Uterus (tissue), 4 donors: ENCODE measurements around the gene COL28A1. TPM values are rescaled to one million over a fixed set of nuclear protein-coding genes. Genes with fewer than 3 reads are reported as not detected.

Experiments used
- DNase-seq, 2 donors: peaks; one replicate each; pipeline ENCODE4 v3.0.0-alpha.2; 2019 to 2020
- H3K27ac ChIP-seq, 2 donors: fragments of 200-600 bp; sonication (generic); 1 replicate in 1 of 2; 2 replicates in 1 of 2; pipeline ENCODE4 v1.5.1; 2016 to 2018
- H3K27me3 ChIP-seq, 2 donors: fragments of 200-600 bp; sonication (generic); one replicate each; pipeline ENCODE4 v1.5.1; 2018 to 2019; ENCODE audit warnings: control low read depth in 1 of 2
- H3K36me3 ChIP-seq, 2 donors: fragments of 200-600 bp; sonication (generic); one replicate each; pipeline ENCODE4 v1.5.1; 2019; ENCODE audit warnings: control low read depth in 1 of 2
- H3K4me1 ChIP-seq, 2 donors: fragments of 200-600 bp; sonication (generic); one replicate each; pipeline ENCODE4 v1.5.1; 2018 to 2019; ENCODE audit warnings: control low read depth in 1 of 2
- H3K4me3 ChIP-seq, 2 donors: fragments of 200-600 bp; sonication (generic); 1 replicate in 1 of 2; 2 replicates in 1 of 2; pipeline ENCODE4 v1.5.1; 2018 to 2019; ENCODE audit warnings: mild to moderate bottlenecking in 1 of 2
- H3K9me3 ChIP-seq, 2 donors: fragments of 200-600 bp; sonication (generic); one replicate each; pipeline ENCODE4 v1.5.1; 2019; ENCODE audit warnings: control low read depth in 1 of 2
- POLR2A ChIP-seq, 2 donors: fragments of 450-650 bp; IDR thresholded peaks; one replicate each; pipeline ENCODE4 v1.6.1; 2016; ENCODE audit warnings: antibody characterized with exemption in 2 of 2, mild to moderate bottlenecking in 1 of 2, moderate library complexity in 1 of 2
- intact Hi-C: fragments of 100-400 bp; cut with DNase I; formaldehyde crosslinking; loops from one replicate; pipeline ENCODE4 v1.15.1; 2023; ENCODE audit warnings: low total_unique reads
- total RNA-seq, 4 donors: library from RNA; depleted of rRNA in 3 of 4; stranded (reverse); fragments of >200 nt in 3 of 4; gene quantifications; one replicate each; pipeline versions ENCODE4 v1.1.0 to v1.2.4, GENCODE V29; 2014 to 2023
- TF ChIP-seq, protein P1 (sequence below), 4 experiments: fragments of 200-600 bp in 2 of 4; fragments of 450-650 bp in 2 of 4; sonication (generic) in 2 of 4; IDR thresholded peaks; one replicate each; pipeline ENCODE4 v1.5.1; 2016 to 2019; ENCODE audit warnings: antibody characterized with exemption in 4 of 4, mild to moderate bottlenecking in 2 of 4, moderate library complexity in 1 of 4
- donor health status: DM: yes; HTN: yes; CAD: no.

Gene COL28A1
- total RNA-seq, 4 donors from 2014 or later, result 0.26 to 6.8 (median 1.7) TPM

DNA sequence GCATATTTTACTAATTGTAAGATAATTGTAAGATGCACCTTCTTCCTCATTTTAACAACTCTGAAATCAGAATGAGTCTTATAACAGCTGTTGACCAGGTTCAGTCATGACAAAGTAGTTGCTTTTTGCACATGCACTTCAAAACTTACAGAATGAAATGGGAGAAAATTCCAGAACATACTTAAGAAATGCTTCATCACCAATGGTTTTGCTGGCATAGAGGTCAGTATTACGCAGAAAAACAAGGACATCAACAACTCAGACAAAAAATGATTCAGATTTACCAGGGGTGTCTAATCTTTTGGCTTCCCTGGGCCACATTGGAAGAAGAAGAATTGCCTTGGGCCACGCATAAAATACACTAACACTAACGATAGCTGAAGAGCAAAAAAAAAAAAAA, 13.3 kb downstream of the COL28A1 start:
- Histone ChIP-seq H3K27ac (no peak overlapping the region), H3K9me3 (no peaks in the 10 kb centered on the region), H3K36me3 (no peaks in the 10 kb centered on the region), H3K4me1 (peaks cover 0 to 6% of the 10 kb centered on the region in 2 donors), H3K27me3 (no peaks in the 10 kb centered on the region), H3K4me3 (no peak overlapping the region)
- no peak for DNase-seq
- intact Hi-C loops, result no loop called here
- TF ChIP-seq, protein P1, sequence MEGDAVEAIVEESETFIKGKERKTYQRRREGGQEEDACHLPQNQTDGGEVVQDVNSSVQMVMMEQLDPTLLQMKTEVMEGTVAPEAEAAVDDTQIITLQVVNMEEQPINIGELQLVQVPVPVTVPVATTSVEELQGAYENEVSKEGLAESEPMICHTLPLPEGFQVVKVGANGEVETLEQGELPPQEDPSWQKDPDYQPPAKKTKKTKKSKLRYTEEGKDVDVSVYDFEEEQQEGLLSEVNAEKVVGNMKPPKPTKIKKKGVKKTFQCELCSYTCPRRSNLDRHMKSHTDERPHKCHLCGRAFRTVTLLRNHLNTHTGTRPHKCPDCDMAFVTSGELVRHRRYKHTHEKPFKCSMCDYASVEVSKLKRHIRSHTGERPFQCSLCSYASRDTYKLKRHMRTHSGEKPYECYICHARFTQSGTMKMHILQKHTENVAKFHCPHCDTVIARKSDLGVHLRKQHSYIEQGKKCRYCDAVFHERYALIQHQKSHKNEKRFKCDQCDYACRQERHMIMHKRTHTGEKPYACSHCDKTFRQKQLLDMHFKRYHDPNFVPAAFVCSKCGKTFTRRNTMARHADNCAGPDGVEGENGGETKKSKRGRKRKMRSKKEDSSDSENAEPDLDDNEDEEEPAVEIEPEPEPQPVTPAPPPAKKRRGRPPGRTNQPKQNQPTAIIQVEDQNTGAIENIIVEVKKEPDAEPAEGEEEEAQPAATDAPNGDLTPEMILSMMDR (IDR thresholded peaks at IDR 0.05), result no peak
- TF ChIP-seq POLR2A (IDR thresholded peaks at IDR 0.05), result no peak

DNA sequence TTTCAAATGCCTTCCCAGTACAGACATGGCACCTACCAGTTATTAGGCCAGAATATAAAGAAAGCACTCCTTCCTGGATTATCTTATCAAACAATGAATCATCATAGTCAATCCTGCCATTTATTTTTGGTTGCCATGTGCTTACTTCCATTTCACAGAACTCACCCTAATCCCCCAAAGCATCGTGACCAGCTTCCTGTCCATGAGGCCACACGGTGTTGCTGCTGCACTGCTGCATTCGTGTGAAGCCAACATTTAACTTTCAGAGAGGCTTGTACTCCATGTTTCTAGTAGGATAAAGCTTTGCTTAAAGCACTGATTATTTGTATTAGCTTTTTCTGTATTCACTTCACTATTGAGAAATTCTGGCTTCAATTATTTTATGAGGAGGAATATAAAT, 14.4 kb downstream of the COL28A1 start:
- TF ChIP-seq, protein P1 (IDR thresholded peaks at IDR 0.05), result no peak
- no peak for TF ChIP-seq POLR2A (IDR thresholded peaks at IDR 0.05)
- DNase-seq, result no peak
- Histone ChIP-seq H3K36me3 (no peaks in the 10 kb centered on the region), H3K9me3 (no peaks in the 10 kb centered on the region), H3K4me1 (peaks cover 0 to 6% of the 10 kb centered on the region in 2 donors), H3K4me3 (no peak overlapping the region), H3K27ac (no peak overlapping the region), H3K27me3 (no peaks in the 10 kb centered on the region)
- intact Hi-C loops, result no loop called here

DNA sequence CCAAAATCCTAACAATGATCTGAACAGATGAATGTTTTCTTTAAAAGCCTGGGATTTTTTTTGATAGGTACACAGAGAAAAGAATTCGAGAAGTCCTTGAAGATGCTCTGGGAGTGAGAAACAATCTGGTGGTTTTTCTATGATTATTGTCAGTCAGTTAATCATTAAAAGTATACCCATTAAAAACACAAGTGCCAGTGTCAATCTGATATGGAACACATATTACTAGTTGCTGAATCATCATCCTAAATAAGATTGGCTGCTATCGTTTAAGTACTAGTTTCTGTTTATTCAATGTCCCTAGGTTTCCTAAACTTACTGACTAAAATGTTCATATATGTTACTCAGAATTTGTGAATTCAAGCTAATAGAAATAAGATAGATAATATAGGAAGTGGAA, 16.1 kb downstream of the COL28A1 start:
- Histone ChIP-seq H3K9me3 (no peaks in the 10 kb centered on the region), H3K27me3 (no peaks in the 10 kb centered on the region), H3K27ac (no peak overlapping the region), H3K4me1 (peaks cover 0 to 6% of the 10 kb centered on the region in 2 donors), H3K4me3 (no peak overlapping the region), H3K36me3 (no peaks in the 10 kb centered on the region)
- intact Hi-C loops, result no loop called here
- TF ChIP-seq, protein P1 (IDR thresholded peaks at IDR 0.05), result no peak
- TF ChIP-seq POLR2A (IDR thresholded peaks at IDR 0.05), result no peak
- DNase-seq, result no peak

DNA sequence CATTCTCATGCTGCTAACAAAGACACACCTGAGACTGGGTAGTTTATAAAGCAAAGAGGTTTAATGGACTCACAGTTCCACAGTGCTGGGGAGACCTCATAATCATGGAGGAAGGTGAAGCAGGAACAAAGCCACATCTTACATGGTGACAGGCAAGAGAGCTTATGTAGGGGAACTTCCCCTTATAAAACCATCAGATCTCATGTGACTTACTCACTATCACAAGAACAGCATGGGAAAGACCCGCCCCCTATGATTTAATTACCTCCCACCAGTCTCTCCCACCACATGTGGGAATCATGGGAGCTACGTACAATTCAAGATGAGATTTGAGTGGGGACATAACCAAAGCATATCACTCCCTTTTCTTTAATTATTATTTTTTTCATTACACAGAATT, 16.6 kb downstream of the COL28A1 start:
- Histone ChIP-seq H3K27me3 (no peaks in the 10 kb centered on the region), H3K4me1 (peaks cover 0 to 6% of the 10 kb centered on the region in 2 donors), H3K36me3 (no peaks in the 10 kb centered on the region), H3K27ac (no peak overlapping the region), H3K9me3 (no peaks in the 10 kb centered on the region), H3K4me3 (no peak overlapping the region)
- intact Hi-C loops, result no loop called here
- TF ChIP-seq, protein P1 (IDR thresholded peaks at IDR 0.05), result no peak
- TF ChIP-seq POLR2A (IDR thresholded peaks at IDR 0.05), result no peak
- no peak for DNase-seq

DNA sequence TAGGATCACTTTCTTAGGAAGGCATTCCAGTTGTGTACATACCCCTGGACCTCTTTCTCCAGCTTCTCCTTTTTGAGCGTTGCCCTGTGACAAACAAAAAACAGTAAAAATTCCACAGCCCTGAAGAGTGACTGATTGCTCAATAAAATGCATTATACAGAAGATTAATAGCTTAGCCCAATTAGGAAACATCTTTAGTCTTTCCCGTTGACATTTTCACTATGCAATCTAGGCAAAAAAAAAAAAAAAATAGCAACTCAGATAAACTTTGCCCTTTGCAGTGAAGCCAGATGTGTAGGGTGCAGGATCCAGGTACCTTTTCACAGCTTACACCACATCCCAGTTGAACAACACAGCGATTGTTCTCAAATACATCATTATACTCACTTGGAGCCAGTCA, 17.9 kb downstream of the COL28A1 start:
- DNase-seq, result no peak

More for the DNA sequence above, 17.9 kb downstream of the COL28A1 start:
- Histone ChIP-seq H3K4me3 (no peak overlapping the region), H3K9me3 (no peaks in the 10 kb centered on the region), H3K36me3 (no peaks in the 10 kb centered on the region), H3K27me3 (no peaks in the 10 kb centered on the region), H3K4me1 (peaks cover 0 to 6% of the 10 kb centered on the region in 2 donors), H3K27ac (no peak overlapping the region)
- no peak for TF ChIP-seq POLR2A (IDR thresholded peaks at IDR 0.05)
- TF ChIP-seq, protein P1 (IDR thresholded peaks at IDR 0.05), result no peak
- intact Hi-C loops, result no loop called here
